ENCODE results near the gene FREM1. TPM values are rescaled to one million over a fixed set of nuclear protein-coding genes. Genes with fewer than 3 reads are reported as not detected.
A peak's percentile ranks its signal among the peaks of the same experiment; 100 is the strongest.

Gene FREM1, protein sequence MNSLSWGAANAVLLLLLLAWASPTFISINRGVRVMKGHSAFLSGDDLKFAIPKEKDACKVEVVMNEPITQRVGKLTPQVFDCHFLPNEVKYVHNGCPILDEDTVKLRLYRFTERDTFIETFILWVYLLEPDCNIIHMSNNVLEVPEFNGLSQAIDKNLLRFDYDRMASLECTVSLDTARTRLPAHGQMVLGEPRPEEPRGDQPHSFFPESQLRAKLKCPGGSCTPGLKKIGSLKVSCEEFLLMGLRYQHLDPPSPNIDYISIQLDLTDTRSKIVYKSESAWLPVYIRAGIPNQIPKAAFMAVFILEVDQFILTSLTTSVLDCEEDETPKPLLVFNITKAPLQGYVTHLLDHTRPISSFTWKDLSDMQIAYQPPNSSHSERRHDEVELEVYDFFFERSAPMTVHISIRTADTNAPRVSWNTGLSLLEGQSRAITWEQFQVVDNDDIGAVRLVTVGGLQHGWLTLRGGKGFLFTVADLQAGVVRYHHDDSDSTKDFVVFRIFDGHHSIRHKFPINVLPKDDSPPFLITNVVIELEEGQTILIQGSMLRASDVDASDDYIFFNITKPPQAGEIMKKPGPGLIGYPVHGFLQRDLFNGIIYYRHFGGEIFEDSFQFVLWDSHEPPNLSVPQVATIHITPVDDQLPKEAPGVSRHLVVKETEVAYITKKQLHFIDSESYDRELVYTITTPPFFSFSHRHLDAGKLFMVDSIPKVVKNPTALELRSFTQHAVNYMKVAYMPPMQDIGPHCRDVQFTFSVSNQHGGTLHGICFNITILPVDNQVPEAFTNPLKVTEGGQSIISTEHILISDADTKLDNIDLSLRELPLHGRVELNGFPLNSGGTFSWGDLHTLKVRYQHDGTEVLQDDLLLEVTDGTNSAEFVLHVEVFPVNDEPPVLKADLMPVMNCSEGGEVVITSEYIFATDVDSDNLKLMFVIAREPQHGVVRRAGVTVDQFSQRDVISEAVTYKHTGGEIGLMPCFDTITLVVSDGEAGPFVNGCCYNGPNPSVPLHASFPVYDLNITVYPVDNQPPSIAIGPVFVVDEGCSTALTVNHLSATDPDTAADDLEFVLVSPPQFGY (N-terminal part only)
- total RNA-seq: 10 to 100 TPM in 4 of 9 donors, 1 to 10 TPM in 5; 2.8 to 24.1 (median 8.5) TPM
- 1 to 10 TPM; 4.0 to 6.3 (median 4.7) TPM for polyA plus RNA-seq
- long read RNA-seq, donor 1: 0 reads
- long read RNA-seq, donor 2: 0 reads
- long read RNA-seq, donor 3: 0 reads
- long read RNA-seq, donor 4: 0 reads
- long read RNA-seq, donor 5, full-length matches to known transcripts: 3 of 4 reads
- long read RNA-seq, donor 5, partial matches to known transcripts: 0 of 4 reads
- long read RNA-seq, donor 5, other reads (novel, unspliced or antisense): 1 of 4 reads
- long read RNA-seq, donor 6, partial matches to known transcripts: 1 of 1 reads
- long read RNA-seq, donor 6, other reads (novel, unspliced or antisense): 0 of 1 reads
- long read RNA-seq, donor 7: 0 reads
- long read RNA-seq, donor 8: 0 reads
- long read RNA-seq, donor 9: 0 reads
- long read RNA-seq, donor 10: 0 reads

DNA sequence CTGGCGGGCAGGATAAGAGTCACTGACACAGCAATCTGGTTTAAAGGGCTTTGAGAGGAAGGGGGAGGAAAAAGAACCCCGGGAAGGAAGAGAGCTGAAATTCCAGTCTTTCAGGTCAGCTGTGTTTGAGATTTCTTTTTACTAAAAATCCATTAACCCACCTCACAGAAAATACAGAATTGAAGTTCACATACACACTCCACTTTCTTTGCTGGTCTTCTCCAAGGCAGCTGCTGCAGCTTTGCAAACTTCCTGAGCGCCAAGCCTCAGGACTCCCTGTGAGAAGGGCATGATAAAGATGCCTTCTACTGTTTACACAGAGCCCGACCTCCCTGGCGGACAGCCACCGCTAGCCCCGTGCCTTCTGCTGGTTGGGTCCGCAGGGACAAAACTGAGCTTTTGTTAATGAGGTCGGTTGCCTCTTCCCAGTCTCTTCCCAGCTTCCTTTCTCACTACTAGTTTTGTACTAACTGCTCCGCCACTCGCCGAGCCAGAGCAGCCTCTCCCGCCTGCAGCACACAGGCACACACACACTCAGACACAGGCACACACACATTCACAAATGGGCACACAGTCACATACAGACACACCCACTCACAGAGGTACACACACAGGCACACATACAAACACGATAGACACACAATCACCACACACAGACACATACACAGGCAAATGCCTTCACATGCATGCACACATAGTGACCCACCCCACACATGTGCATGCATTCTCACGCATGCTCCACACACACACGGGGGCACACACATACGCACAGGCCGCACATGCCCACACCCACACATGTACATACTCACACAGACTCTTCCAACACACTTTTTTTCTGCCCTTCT lies at the start of gene FREM1:
TSS of gene FREM1 (minus strand) at position 468 of the 845 bp plus-strand sequence. CDS start 41,451 bp downstream, outside the sequence.
- peak in 4 of 7 donors; percentile 18 to 57 (median 34) for DNase-seq
- no peaks in the 10 kb centered on the region for H3K36me3 ChIP-seq (replicated peaks in 1 of 2)
- TF ChIP-seq POLR2A (IDR thresholded peaks at IDR 0.05): no peak
- TF ChIP-seq, protein P1, sequence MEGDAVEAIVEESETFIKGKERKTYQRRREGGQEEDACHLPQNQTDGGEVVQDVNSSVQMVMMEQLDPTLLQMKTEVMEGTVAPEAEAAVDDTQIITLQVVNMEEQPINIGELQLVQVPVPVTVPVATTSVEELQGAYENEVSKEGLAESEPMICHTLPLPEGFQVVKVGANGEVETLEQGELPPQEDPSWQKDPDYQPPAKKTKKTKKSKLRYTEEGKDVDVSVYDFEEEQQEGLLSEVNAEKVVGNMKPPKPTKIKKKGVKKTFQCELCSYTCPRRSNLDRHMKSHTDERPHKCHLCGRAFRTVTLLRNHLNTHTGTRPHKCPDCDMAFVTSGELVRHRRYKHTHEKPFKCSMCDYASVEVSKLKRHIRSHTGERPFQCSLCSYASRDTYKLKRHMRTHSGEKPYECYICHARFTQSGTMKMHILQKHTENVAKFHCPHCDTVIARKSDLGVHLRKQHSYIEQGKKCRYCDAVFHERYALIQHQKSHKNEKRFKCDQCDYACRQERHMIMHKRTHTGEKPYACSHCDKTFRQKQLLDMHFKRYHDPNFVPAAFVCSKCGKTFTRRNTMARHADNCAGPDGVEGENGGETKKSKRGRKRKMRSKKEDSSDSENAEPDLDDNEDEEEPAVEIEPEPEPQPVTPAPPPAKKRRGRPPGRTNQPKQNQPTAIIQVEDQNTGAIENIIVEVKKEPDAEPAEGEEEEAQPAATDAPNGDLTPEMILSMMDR (IDR thresholded peaks at IDR 0.05): no peak
- peak within 1 kb of the TSS in 2 of 5 donors; percentile 18 to 23 for H3K27ac ChIP-seq
- H3K27me3 ChIP-seq: no peaks in the 10 kb centered on the region
- WGBS, 4 donors: 31 to 53% (median 38%) methylated on average over 18 of the region's 18 CpGs
- intact Hi-C loops (cut with DNase I): no loop called here
- peak within 1 kb of the TSS in 1 of 4 donors; percentile 41 for H3K4me3 ChIP-seq
- no peaks in the 10 kb centered on the region for H3K9me3 ChIP-seq (replicated peaks in 1 of 3)
- H3K4me1 ChIP-seq (replicated peaks in 1 of 2): no peaks in the 10 kb centered on the region

DNA sequence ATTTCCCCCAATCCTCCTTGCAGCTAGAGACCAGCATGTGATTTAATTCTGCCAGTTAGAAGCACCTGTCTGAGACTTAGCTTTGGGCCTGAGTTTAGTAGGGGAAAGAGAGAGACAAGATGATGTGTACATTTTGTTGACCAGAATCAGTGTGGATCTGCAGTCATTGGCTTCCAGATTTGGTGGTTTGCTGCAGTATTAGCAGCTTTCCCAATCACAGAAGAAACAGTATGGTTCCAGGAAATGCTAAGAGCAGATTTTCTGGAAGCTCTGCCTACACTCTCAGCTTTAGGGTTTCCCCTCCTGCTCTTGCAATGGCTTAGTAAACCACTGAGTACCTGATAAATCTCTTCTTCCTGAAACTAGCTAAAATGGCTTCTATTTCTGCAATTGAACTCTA lies 48.8 kb upstream of the FREM1 start:
- H3K4me1 ChIP-seq (replicated peaks in 1 of 2): peaks cover 0 to 5% of the 10 kb centered on the region in 2 donors
- H3K9me3 ChIP-seq (replicated peaks in 1 of 3): no peaks in the 10 kb centered on the region
- H3K27ac ChIP-seq: no peak overlapping the region
- intact Hi-C loops (cut with DNase I): no loop called here
- no peak overlapping the region for H3K4me3 ChIP-seq
- no peaks in the 10 kb centered on the region for H3K36me3 ChIP-seq (replicated peaks in 1 of 2)
- no peaks in the 10 kb centered on the region for H3K27me3 ChIP-seq
- TF ChIP-seq POLR2A (IDR thresholded peaks at IDR 0.05): no peak
- TF ChIP-seq, protein P1 (IDR thresholded peaks at IDR 0.05): no peak
- no peak for DNase-seq

DNA sequence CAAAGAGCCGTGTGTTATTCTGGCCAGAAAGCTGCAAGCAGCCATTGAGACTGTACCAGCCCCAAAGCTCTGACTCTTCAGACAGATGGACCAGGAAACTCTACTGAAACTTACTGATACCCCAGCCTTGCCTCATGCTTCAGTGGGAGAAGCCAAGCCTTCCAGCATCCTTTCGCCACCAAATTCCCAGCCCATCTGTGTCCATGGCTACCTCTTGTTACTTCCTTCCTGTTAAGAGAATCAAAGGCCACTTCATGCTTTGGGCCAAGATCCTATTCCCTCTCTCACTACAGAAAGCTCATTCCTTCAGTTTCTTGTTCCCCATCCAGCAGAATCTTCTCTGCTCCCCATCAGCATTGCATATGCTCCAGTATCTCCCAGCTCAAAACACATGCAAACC lies 46.9 kb upstream of the FREM1 start:
- Histone ChIP-seq H3K27ac (peak overlapping the region in 1 of 5 donors; percentile 26), H3K36me3 (replicated peaks in 1 of 2) (no peaks in the 10 kb centered on the region), H3K4me3 (no peak overlapping the region), H3K4me1 (replicated peaks in 1 of 2) (no peaks in the 10 kb centered on the region), H3K9me3 (replicated peaks in 1 of 3) (no peaks in the 10 kb centered on the region), H3K27me3 (no peaks in the 10 kb centered on the region)
- DNase-seq: no peak
- 36 to 92% (median 51%) methylated on average over 2 of the region's 2 CpGs for WGBS, 4 donors
- intact Hi-C loops (cut with DNase I): no loop called here
- TF ChIP-seq, protein P1 (IDR thresholded peaks at IDR 0.05): no peak
- TF ChIP-seq POLR2A (IDR thresholded peaks at IDR 0.05): no peak

Data from adrenal gland (tissue), 19 donors.